ENCODE results near the gene ITM2C.
A peak's percentile ranks its signal among the peaks of the same experiment; 100 is the strongest.

Gene ITM2C

GRCh38 chr2:230864605-230865306 is at the start of gene ITM2C:
Gene ITM2C, plus strand, starts transcription at chr2:230864942. Its CDS starts 84 bp downstream, at chr2:230865026.
- H3K27me3 ChIP-seq (ENCODE audit: control insufficient read depth, insufficient read depth, low read length): peaks cover 21% of the 10 kb centered on the region
- peak within 1 kb of the TSS; percentile 83 for H3K9ac ChIP-seq (ENCODE audit: low read length)
- H3K4me3 ChIP-seq (ENCODE audit: low read length): peak within 1 kb of the TSS; percentile 67
- H3K36me3 ChIP-seq (ENCODE audit: control insufficient read depth, insufficient read depth, low read length): no peaks in the 10 kb centered on the region
- no peaks in the 10 kb centered on the region for H3K9me3 ChIP-seq (ENCODE audit: control insufficient read depth, low read length)
- peaks cover 13% of the 10 kb centered on the region for H3K4me1 ChIP-seq (ENCODE audit: control insufficient read depth, insufficient read depth, low read length)

GRCh38 chr2:230815088-230815487 is 49.7 kb upstream of the ITM2C start:
- Histone ChIP-seq H3K9ac (ENCODE audit: low read length) (no peak overlapping the region), H3K9me3 (ENCODE audit: control insufficient read depth, low read length) (no peaks in the 10 kb centered on the region), H3K36me3 (ENCODE audit: control insufficient read depth, insufficient read depth, low read length) (peaks cover 3% of the 10 kb centered on the region)

GRCh38 chr2:230816735-230817134 is 48.0 kb upstream of the ITM2C start:
- Histone ChIP-seq H3K9ac (ENCODE audit: low read length) (no peak overlapping the region), H3K27me3 (ENCODE audit: control insufficient read depth, insufficient read depth, low read length) (no peaks in the 10 kb centered on the region), H3K36me3 (ENCODE audit: control insufficient read depth, insufficient read depth, low read length) (peaks cover 7% of the 10 kb centered on the region), H3K4me3 (ENCODE audit: low read length) (no peak overlapping the region), H3K4me1 (ENCODE audit: control insufficient read depth, insufficient read depth, low read length) (no peaks in the 10 kb centered on the region), H3K9me3 (ENCODE audit: control insufficient read depth, low read length) (no peaks in the 10 kb centered on the region)

More at GRCh38 chr2:230815088-230815487, 49.7 kb upstream of the ITM2C start:
- Histone ChIP-seq H3K27me3 (ENCODE audit: control insufficient read depth, insufficient read depth, low read length) (no peaks in the 10 kb centered on the region), H3K4me1 (ENCODE audit: control insufficient read depth, insufficient read depth, low read length) (no peaks in the 10 kb centered on the region), H3K4me3 (ENCODE audit: low read length) (no peak overlapping the region)

GRCh38 chr2:230819433-230819832 is 45.3 kb upstream of the ITM2C start:
- Histone ChIP-seq H3K9ac (ENCODE audit: low read length) (no peak overlapping the region), H3K36me3 (ENCODE audit: control insufficient read depth, insufficient read depth, low read length) (peaks cover 8% of the 10 kb centered on the region), H3K4me1 (ENCODE audit: control insufficient read depth, insufficient read depth, low read length) (peaks cover 6% of the 10 kb centered on the region), H3K4me3 (ENCODE audit: low read length) (no peak overlapping the region), H3K9me3 (ENCODE audit: control insufficient read depth, low read length) (no peaks in the 10 kb centered on the region), H3K27me3 (ENCODE audit: control insufficient read depth, insufficient read depth, low read length) (no peaks in the 10 kb centered on the region)

- no peak overlapping the region for H3K4me3 ChIP-seq (ENCODE audit: low read length)
- H3K9me3 ChIP-seq (ENCODE audit: control insufficient read depth, low read length): no peaks in the 10 kb centered on the region
- peaks cover 7% of the 10 kb centered on the region for H3K4me1 ChIP-seq (ENCODE audit: control insufficient read depth, insufficient read depth, low read length)
- H3K27me3 ChIP-seq (ENCODE audit: control insufficient read depth, insufficient read depth, low read length): peaks cover 1% of the 10 kb centered on the region
- no peak overlapping the region for H3K9ac ChIP-seq (ENCODE audit: low read length)
- peaks cover 8% of the 10 kb centered on the region for H3K36me3 ChIP-seq (ENCODE audit: control insufficient read depth, insufficient read depth, low read length)
Measured at GRCh38 chr2:230821261-230821990, 43.3 kb upstream of the ITM2C start.

- Histone ChIP-seq H3K36me3 (ENCODE audit: control insufficient read depth, insufficient read depth, low read length) (peaks cover 8% of the 10 kb centered on the region), H3K27me3 (ENCODE audit: control insufficient read depth, insufficient read depth, low read length) (peaks cover 7% of the 10 kb centered on the region), H3K4me3 (ENCODE audit: low read length) (no peak overlapping the region), H3K9ac (ENCODE audit: low read length) (no peak overlapping the region), H3K4me1 (ENCODE audit: control insufficient read depth, insufficient read depth, low read length) (peaks cover 7% of the 10 kb centered on the region), H3K9me3 (ENCODE audit: control insufficient read depth, low read length) (no peaks in the 10 kb centered on the region)
Measured at GRCh38 chr2:230821991-230822520, 42.7 kb upstream of the ITM2C start.

- no peaks in the 10 kb centered on the region for H3K9me3 ChIP-seq (ENCODE audit: control insufficient read depth, low read length)
- H3K27me3 ChIP-seq (ENCODE audit: control insufficient read depth, insufficient read depth, low read length): peaks cover 19% of the 10 kb centered on the region
- no peak overlapping the region for H3K9ac ChIP-seq (ENCODE audit: low read length)
- peaks cover 13% of the 10 kb centered on the region for H3K4me1 ChIP-seq (ENCODE audit: control insufficient read depth, insufficient read depth, low read length)
- no peak overlapping the region for H3K4me3 ChIP-seq (ENCODE audit: low read length)
- H3K36me3 ChIP-seq (ENCODE audit: control insufficient read depth, insufficient read depth, low read length): peaks cover 4% of the 10 kb centered on the region
Measured at GRCh38 chr2:230823264-230823964, 41.3 kb upstream of the ITM2C start.

GRCh38 chr2:230824406-230824978 is 40.2 kb upstream of the ITM2C start:
- Histone ChIP-seq H3K9me3 (ENCODE audit: control insufficient read depth, low read length) (no peaks in the 10 kb centered on the region), H3K9ac (ENCODE audit: low read length) (peak overlapping the region; percentile 54), H3K36me3 (ENCODE audit: control insufficient read depth, insufficient read depth, low read length) (peaks cover 4% of the 10 kb centered on the region), H3K4me3 (ENCODE audit: low read length) (peak overlapping the region; percentile 38), H3K4me1 (ENCODE audit: control insufficient read depth, insufficient read depth, low read length) (peaks cover 13% of the 10 kb centered on the region), H3K27me3 (ENCODE audit: control insufficient read depth, insufficient read depth, low read length) (peaks cover 28% of the 10 kb centered on the region)

GRCh38 chr2:230825354-230825753 is 39.4 kb upstream of the ITM2C start:
- Histone ChIP-seq H3K4me3 (ENCODE audit: low read length) (no peak overlapping the region), H3K4me1 (ENCODE audit: control insufficient read depth, insufficient read depth, low read length) (peaks cover 13% of the 10 kb centered on the region), H3K9ac (ENCODE audit: low read length) (no peak overlapping the region), H3K9me3 (ENCODE audit: control insufficient read depth, low read length) (no peaks in the 10 kb centered on the region), H3K27me3 (ENCODE audit: control insufficient read depth, insufficient read depth, low read length) (peaks cover 28% of the 10 kb centered on the region), H3K36me3 (ENCODE audit: control insufficient read depth, insufficient read depth, low read length) (peaks cover 4% of the 10 kb centered on the region)

GRCh38 chr2:230827774-230828271 is 36.9 kb upstream of the ITM2C start:
- Histone ChIP-seq H3K27me3 (ENCODE audit: control insufficient read depth, insufficient read depth, low read length) (peaks cover 28% of the 10 kb centered on the region), H3K4me1 (ENCODE audit: control insufficient read depth, insufficient read depth, low read length) (peaks cover 13% of the 10 kb centered on the region), H3K9me3 (ENCODE audit: control insufficient read depth, low read length) (no peaks in the 10 kb centered on the region), H3K9ac (ENCODE audit: low read length) (no peak overlapping the region), H3K4me3 (ENCODE audit: low read length) (no peak overlapping the region), H3K36me3 (ENCODE audit: control insufficient read depth, insufficient read depth, low read length) (no peaks in the 10 kb centered on the region)

GRCh38 chr2:230828272-230828961 is 36.3 kb upstream of the ITM2C start:
- Histone ChIP-seq H3K4me3 (ENCODE audit: low read length) (no peak overlapping the region), H3K9me3 (ENCODE audit: control insufficient read depth, low read length) (no peaks in the 10 kb centered on the region), H3K36me3 (ENCODE audit: control insufficient read depth, insufficient read depth, low read length) (no peaks in the 10 kb centered on the region), H3K27me3 (ENCODE audit: control insufficient read depth, insufficient read depth, low read length) (peaks cover 28% of the 10 kb centered on the region), H3K9ac (ENCODE audit: low read length) (no peak overlapping the region), H3K4me1 (ENCODE audit: control insufficient read depth, insufficient read depth, low read length) (peaks cover 13% of the 10 kb centered on the region)

Data from mucosa of stomach (tissue), 1 donor.